ENCODE data around the gene LRRC28. TPM values are rescaled to one million over a fixed set of nuclear protein-coding genes. Genes with fewer than 3 reads are reported as not detected.
"Not testable (repeated sequence)": the region's sequence is repeated elsewhere in the genome, so short reads cannot be mapped to it uniquely, and the experiment has no call there.

LRRC28 gene
- total and polyA plus RNA-seq, 3 donors from 2014 or later, result 78.9 to 100.0 (median 97.1) TPM

DNA sequence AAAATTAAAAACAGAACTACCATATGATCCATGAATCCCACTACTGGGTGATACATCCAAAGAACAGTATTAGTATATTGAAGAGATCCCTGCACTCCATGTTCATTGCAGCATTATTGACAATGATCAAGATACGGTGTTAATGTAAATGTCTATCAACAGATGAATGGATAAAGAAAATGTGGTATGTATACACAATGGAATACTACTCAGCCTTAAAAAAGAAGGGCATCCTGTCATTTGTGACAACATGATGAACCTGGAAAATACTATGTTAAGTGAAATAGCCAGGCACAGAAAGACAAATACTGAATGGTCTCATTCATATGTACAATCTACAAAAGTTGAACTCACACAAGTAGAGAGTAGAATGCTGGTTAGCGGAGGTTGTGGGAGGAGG lies 18.5 kb upstream of the LRRC28 start:
- TF ChIP-seq, protein P1, sequence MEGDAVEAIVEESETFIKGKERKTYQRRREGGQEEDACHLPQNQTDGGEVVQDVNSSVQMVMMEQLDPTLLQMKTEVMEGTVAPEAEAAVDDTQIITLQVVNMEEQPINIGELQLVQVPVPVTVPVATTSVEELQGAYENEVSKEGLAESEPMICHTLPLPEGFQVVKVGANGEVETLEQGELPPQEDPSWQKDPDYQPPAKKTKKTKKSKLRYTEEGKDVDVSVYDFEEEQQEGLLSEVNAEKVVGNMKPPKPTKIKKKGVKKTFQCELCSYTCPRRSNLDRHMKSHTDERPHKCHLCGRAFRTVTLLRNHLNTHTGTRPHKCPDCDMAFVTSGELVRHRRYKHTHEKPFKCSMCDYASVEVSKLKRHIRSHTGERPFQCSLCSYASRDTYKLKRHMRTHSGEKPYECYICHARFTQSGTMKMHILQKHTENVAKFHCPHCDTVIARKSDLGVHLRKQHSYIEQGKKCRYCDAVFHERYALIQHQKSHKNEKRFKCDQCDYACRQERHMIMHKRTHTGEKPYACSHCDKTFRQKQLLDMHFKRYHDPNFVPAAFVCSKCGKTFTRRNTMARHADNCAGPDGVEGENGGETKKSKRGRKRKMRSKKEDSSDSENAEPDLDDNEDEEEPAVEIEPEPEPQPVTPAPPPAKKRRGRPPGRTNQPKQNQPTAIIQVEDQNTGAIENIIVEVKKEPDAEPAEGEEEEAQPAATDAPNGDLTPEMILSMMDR (IDR thresholded peaks at IDR 0.05), result no peak
- TF ChIP-seq POLR2A (IDR thresholded peaks at IDR 0.05), result no peak
- no peaks in the 10 kb centered on the region for H3K27me3 ChIP-seq
- no peaks in the 10 kb centered on the region for H3K9me3 ChIP-seq
- H3K36me3 ChIP-seq (ENCODE audit: low read depth, missing control alignments), result no peaks in the 10 kb centered on the region
- DNase-seq, result no peak
- intact Hi-C loops (cut with DNase I; ENCODE audit: low total_unique reads), result no loop called here
- H3K4me1 ChIP-seq, result no peaks in the 10 kb centered on the region
- H3K4me3 ChIP-seq, result no peak overlapping the region
- 97 to 98% methylated on average over 2 of the region's 2 CpGs for WGBS, 2 donors
- no peak overlapping the region for H3K27ac ChIP-seq

DNA sequence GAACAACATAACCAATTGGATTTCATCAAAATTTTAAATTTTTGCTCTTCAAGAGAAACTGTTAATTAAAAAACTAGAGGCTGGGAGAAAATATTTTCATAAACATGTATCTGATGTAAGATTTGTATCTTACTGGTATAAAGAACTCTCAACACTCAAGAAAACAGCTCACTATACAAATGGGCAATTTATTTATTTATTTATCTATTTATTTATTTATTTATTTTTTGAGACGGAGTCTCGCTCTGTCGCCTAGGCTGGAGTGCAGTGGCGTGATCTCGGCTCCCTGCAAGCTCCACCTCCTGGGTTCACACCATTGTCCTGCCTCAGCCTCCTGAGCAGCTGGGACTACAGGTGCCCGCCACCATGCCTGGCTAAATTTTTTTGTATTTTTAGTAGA lies 17.1 kb upstream of the LRRC28 start:
- H3K27me3 ChIP-seq; intact Hi-C loops (cut with DNase I; ENCODE audit: low total_unique reads); H3K36me3 ChIP-seq (ENCODE audit: low read depth, missing control alignments); H3K4me1 ChIP-seq; H3K27ac ChIP-seq; H3K9me3 ChIP-seq; H3K4me3 ChIP-seq; DNase-seq: not testable (repeated sequence)
- WGBS, 2 donors, result 88 to 95% methylated on average over 6 of the region's 6 CpGs

DNA sequence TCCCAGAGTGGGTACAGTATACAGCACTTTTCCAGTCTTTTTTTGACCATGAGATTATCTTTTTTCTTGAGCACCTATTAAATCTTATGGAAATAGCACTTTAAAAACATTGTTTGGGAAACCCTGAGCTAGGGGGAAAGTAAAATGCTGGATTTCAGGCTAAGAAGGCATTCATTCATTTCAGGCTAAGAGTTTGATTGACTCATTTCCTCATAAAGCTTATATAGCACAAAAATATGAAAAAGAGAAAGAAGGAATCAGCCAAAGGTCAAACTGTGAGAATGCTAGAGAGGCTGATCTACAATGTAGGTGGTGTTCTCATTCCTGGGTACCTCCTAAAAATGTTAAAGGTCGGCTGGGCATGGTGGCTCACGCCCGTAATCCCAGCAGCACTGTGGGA lies 12.4 kb upstream of the LRRC28 start:
- Histone ChIP-seq H3K27ac (no peak overlapping the region), H3K36me3 (ENCODE audit: low read depth, missing control alignments) (no peaks in the 10 kb centered on the region), H3K9me3 (no peaks in the 10 kb centered on the region), H3K27me3 (no peaks in the 10 kb centered on the region), H3K4me1 (no peaks in the 10 kb centered on the region), H3K4me3 (no peak overlapping the region)
- TF ChIP-seq, protein P1 (IDR thresholded peaks at IDR 0.05), result no peak
- no peak for TF ChIP-seq POLR2A (IDR thresholded peaks at IDR 0.05)
- intact Hi-C loops (cut with DNase I; ENCODE audit: low total_unique reads), result no loop called here
- DNase-seq, result no peak
- 74 to 95% methylated on average over 3 of the region's 3 CpGs for WGBS, 2 donors

DNA sequence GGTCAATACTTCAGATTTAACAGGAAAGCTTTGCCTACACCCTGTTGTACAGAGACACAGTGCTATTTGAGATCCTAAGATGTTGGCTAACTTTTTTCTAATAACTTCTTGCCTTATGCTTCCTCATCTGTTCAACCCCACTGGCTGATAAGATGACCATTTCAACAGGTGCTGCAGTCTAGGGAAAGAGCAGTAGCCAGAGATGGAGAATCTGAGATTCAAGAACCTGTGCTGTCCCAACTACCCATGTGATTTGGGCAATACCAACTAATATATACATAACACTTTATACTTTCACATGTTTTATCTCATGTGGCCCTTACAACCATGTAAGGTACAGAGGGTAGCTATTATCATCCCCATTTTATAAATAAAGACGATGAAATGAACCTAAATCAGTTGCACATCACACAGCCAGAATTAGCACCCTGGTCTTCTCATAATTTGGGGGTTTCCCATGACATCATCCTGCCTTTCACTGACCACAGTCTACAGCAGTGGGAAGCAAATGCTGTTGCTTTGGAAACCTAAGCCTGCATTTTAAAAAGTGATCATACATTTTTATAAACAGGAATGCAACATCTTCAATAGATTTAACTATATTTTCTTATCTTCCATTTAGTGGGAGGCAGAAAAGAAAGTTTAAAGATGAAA lies 11.6 kb upstream of the LRRC28 start:
- DNase-seq, result no peak
- TF ChIP-seq, protein P1 (IDR thresholded peaks at IDR 0.05), result no peak
- TF ChIP-seq POLR2A (IDR thresholded peaks at IDR 0.05), result no peak
- H3K4me1 ChIP-seq, result no peaks in the 10 kb centered on the region
- H3K36me3 ChIP-seq (ENCODE audit: low read depth, missing control alignments), result no peaks in the 10 kb centered on the region
- H3K9me3 ChIP-seq, result no peaks in the 10 kb centered on the region
- intact Hi-C loops (cut with DNase I; ENCODE audit: low total_unique reads), result no loop called here
- 78 to 84% methylated on average over 1 of the region's 1 CpG for WGBS, 2 donors
- H3K4me3 ChIP-seq, result no peak overlapping the region
- H3K27ac ChIP-seq, result no peak overlapping the region
- no peaks in the 10 kb centered on the region for H3K27me3 ChIP-seq

DNA sequence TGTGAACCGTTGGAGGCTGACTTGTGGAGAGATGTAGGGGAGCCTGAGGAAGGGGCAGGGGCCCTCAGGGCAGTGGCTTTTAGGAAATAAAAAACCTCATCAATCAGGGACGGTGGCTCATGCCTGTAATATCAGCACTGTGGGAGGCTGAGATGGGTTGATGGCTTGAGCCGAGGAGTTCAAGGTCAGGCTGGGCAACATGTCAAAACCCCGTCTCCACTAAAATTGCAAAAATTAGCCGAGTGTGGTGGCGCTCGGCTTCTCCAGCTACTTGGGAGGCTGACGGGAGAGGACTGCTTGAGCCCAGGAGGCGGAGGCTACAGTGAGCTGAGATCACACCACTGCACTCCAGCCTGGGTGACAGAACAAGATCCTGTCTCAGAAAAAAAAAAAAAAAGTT lies 9.5 kb upstream of the LRRC28 start:
- WGBS, 2 donors, result 55 to 66% methylated on average over 9 of the region's 9 CpGs
- no peak overlapping the region for H3K27ac ChIP-seq
- no peaks in the 10 kb centered on the region for H3K27me3 ChIP-seq
- no peaks in the 10 kb centered on the region for H3K4me1 ChIP-seq
- no peak overlapping the region for H3K4me3 ChIP-seq
- no peaks in the 10 kb centered on the region for H3K9me3 ChIP-seq
- no peaks in the 10 kb centered on the region for H3K36me3 ChIP-seq (ENCODE audit: low read depth, missing control alignments)
- DNase-seq, result no peak
- intact Hi-C loops (cut with DNase I; ENCODE audit: low total_unique reads), result no loop called here
- TF ChIP-seq POLR2A (IDR thresholded peaks at IDR 0.05), result no peak

DNA sequence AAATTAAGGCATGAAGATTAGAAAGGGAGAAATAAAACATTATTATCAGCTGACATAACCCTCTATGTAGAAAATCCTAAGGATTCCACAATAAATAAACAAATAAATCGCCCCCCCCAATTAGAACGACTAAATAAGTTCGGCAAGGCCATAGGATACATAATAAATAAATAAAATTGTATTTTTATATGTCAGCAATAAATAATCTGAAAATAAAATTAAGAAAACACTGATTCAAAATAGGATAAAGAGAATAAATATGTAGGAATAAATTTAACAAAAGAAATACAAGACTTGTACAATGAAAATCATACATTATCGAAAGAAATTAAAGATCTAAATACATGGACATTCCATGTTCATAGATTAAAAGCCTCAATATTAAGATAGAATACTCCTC lies 7.0 kb upstream of the LRRC28 start:
- intact Hi-C loops (cut with DNase I; ENCODE audit: low total_unique reads), result no loop called here
- H3K4me1 ChIP-seq, result peaks cover 3% of the 10 kb centered on the region
- no peak overlapping the region for H3K27ac ChIP-seq
- TF ChIP-seq POLR2A (IDR thresholded peaks at IDR 0.05), result no peak
- TF ChIP-seq, protein P1 (IDR thresholded peaks at IDR 0.05), result no peak
- WGBS, 2 donors, result 94 to 95% methylated on average over 4 of the region's 4 CpGs
- no peak for DNase-seq
- no peaks in the 10 kb centered on the region for H3K36me3 ChIP-seq (ENCODE audit: low read depth, missing control alignments)
- H3K4me3 ChIP-seq, result no peak overlapping the region
- H3K9me3 ChIP-seq, result no peaks in the 10 kb centered on the region
- no peaks in the 10 kb centered on the region for H3K27me3 ChIP-seq
